IPS-15b (cell line): ENCODE results near the gene RPRD2.

Source experiments
- H3K27me3 ChIP-seq: one replicate; pipeline ENCODE4 v1.6.1; 2013; ENCODE audit warnings: low read length; ENCODE audit not compliant: control insufficient read depth, insufficient read depth
- H3K36me3 ChIP-seq: one replicate; pipeline ENCODE4 v1.6.1; 2013; ENCODE audit warnings: low read length; ENCODE audit not compliant: control insufficient read depth, insufficient read depth
- H3K4me1 ChIP-seq: one replicate; pipeline ENCODE4 v1.6.1; 2013; ENCODE audit warnings: mild to moderate bottlenecking, low read length; ENCODE audit not compliant: control insufficient read depth, insufficient read depth
- H3K4me3 ChIP-seq: one replicate; pipeline ENCODE4 v1.5.1; 2013; ENCODE audit warnings: low read depth, low read length
- H3K9ac ChIP-seq: one replicate; pipeline ENCODE4 v1.6.1; 2013; ENCODE audit warnings: low read depth, mild to moderate bottlenecking, low read length
- H3K9me3 ChIP-seq: one replicate; pipeline ENCODE4 v1.6.1; 2013; ENCODE audit warnings: mild to moderate bottlenecking, low read length; ENCODE audit not compliant: control insufficient read depth, insufficient read depth

Gene RPRD2

GRCh38 chr1:150521196-150521968 lies 157.4 kb downstream of the RPRD2 start:
- Histone ChIP-seq H3K4me3 (no peak overlapping the region), H3K9ac (no peak overlapping the region), H3K9me3 (no peaks in the 10 kb centered on the region), H3K36me3 (no peaks in the 10 kb centered on the region), H3K27me3 (no peaks in the 10 kb centered on the region), H3K4me1 (peaks cover 3% of the 10 kb centered on the region)

GRCh38 chr1:150525348-150525747 lies 161.4 kb downstream of the RPRD2 start:
- H3K9me3 ChIP-seq = no peaks in the 10 kb centered on the region
- no peaks in the 10 kb centered on the region for H3K36me3 ChIP-seq
- no peaks in the 10 kb centered on the region for H3K4me1 ChIP-seq
- no peak overlapping the region for H3K4me3 ChIP-seq
- H3K9ac ChIP-seq = no peak overlapping the region
- no peaks in the 10 kb centered on the region for H3K27me3 ChIP-seq
